PC-3 (cell line): ENCODE measurements around the gene ADAMTS3.

Experiments used
- CTCF ChIP-seq: fragments of 300-600 bp; sonication (generic); conservative IDR thresholded peaks from 2 replicates; pipeline ENCODE4 v1.5.1; 2017; ENCODE audit warnings: antibody characterized with exemption, low read depth, mild to moderate bottlenecking, low read length
- EZH2 ChIP-seq: fragments of 300-600 bp; sonication (generic); IDR thresholded peaks from one replicate; pipeline ENCODE4 v1.6.1; 2017; ENCODE audit warnings: antibody characterized with exemption, mild to moderate bottlenecking, low read length; ENCODE audit not compliant: unreplicated experiment
- EZH2phosphoT487 ChIP-seq: fragments of 300-600 bp; sonication (generic); IDR thresholded peaks from 2 replicates; pipeline ENCODE4 v1.6.1; 2018; ENCODE audit warnings: mild to moderate bottlenecking, antibody characterized with exemption, low read length, borderline replicate concordance

- TF ChIP-seq EZH2, result no peak
- no peak for TF ChIP-seq CTCF
- no peak for TF ChIP-seq EZH2phosphoT487
These were observed 55.8 kb downstream of the ADAMTS3 start for GRCh38 chr4:72513227-72513626.
